Measurements from ENCODE around the gene GRID2IP. TPM values are rescaled to one million over a fixed set of nuclear protein-coding genes. Genes with fewer than 3 reads are reported as not detected.
A peak's percentile ranks its signal among the peaks of the same experiment; 100 is the strongest.

GRID2IP gene
- total RNA-seq, 1 donor from 2014 or later: not detected

- H3K36me3 ChIP-seq: no peaks in the 10 kb centered on the region
- H3K4me1 ChIP-seq: peaks cover 15% of the 10 kb centered on the region
- no peaks in the 10 kb centered on the region for H3K9me3 ChIP-seq (replicated peaks)
- intact Hi-C loops (cut with micrococcal nuclease): no loop called here
- no peak overlapping the region for H3K27ac ChIP-seq (replicated peaks)
- no peak for DNase-seq
- TF ChIP-seq CTCF (IDR thresholded peaks at IDR 0.05; ENCODE audit: borderline replicate concordance): no peak
- peak overlapping the region; percentile 48 for H3K4me3 ChIP-seq
- peaks cover 100% of the 10 kb centered on the region for H3K27me3 ChIP-seq (ENCODE audit: low read depth)
Observed at GRCh38 chr7:6530626-6531491, 20.4 kb downstream of the GRID2IP start.

- no peak for TF ChIP-seq CTCF (IDR thresholded peaks at IDR 0.05; ENCODE audit: borderline replicate concordance)
- peaks cover 100% of the 10 kb centered on the region for H3K27me3 ChIP-seq (ENCODE audit: low read depth)
- no peaks in the 10 kb centered on the region for H3K36me3 ChIP-seq
- intact Hi-C loops (cut with micrococcal nuclease): no loop called here
- H3K9me3 ChIP-seq (replicated peaks): no peaks in the 10 kb centered on the region
- H3K27ac ChIP-seq (replicated peaks): no peak overlapping the region
- peaks cover 15% of the 10 kb centered on the region for H3K4me1 ChIP-seq
- no peak overlapping the region for H3K4me3 ChIP-seq
- DNase-seq: no peak
Observed at GRCh38 chr7:6529643-6530042, 21.6 kb downstream of the GRID2IP start.

GRCh38 chr7:6528401-6529130 is 22.7 kb downstream of the GRID2IP start:
- peaks cover 15% of the 10 kb centered on the region for H3K4me1 ChIP-seq
- no peaks in the 10 kb centered on the region for H3K36me3 ChIP-seq
- no peak overlapping the region for H3K4me3 ChIP-seq
- H3K27ac ChIP-seq (replicated peaks): no peak overlapping the region
- DNase-seq: no peak
- H3K27me3 ChIP-seq (ENCODE audit: low read depth): peaks cover 100% of the 10 kb centered on the region
- TF ChIP-seq CTCF (IDR thresholded peaks at IDR 0.05; ENCODE audit: borderline replicate concordance): no peak
- no peaks in the 10 kb centered on the region for H3K9me3 ChIP-seq (replicated peaks)
- intact Hi-C loops (cut with micrococcal nuclease): no loop called here

- intact Hi-C loops (cut with micrococcal nuclease): no loop called here
- Histone ChIP-seq H3K27me3 (ENCODE audit: low read depth) (peaks cover 97% of the 10 kb centered on the region), H3K4me1 (peaks cover 15% of the 10 kb centered on the region), H3K4me3 (peak overlapping the region; percentile 60), H3K36me3 (no peaks in the 10 kb centered on the region), H3K27ac (replicated peaks) (no peak overlapping the region), H3K9me3 (replicated peaks) (no peaks in the 10 kb centered on the region)
- DNase-seq: no peak
- TF ChIP-seq CTCF (IDR thresholded peaks at IDR 0.05; ENCODE audit: borderline replicate concordance): no peak
Observed at GRCh38 chr7:6526997-6527378, 24.3 kb downstream of the GRID2IP start.

- intact Hi-C loops (cut with micrococcal nuclease): no loop called here
Observed at GRCh38 chr7:6520163-6520981, 30.9 kb downstream of the GRID2IP start.

More at GRCh38 chr7:6520163-6520981, 30.9 kb downstream of the GRID2IP start:
- no peak overlapping the region for H3K27ac ChIP-seq (replicated peaks)
- DNase-seq: no peak
- TF ChIP-seq CTCF (IDR thresholded peaks at IDR 0.05; ENCODE audit: borderline replicate concordance): no peak
- H3K4me3 ChIP-seq: no peak overlapping the region
- no peaks in the 10 kb centered on the region for H3K9me3 ChIP-seq (replicated peaks)
- H3K36me3 ChIP-seq: no peaks in the 10 kb centered on the region
- peaks cover 5% of the 10 kb centered on the region for H3K4me1 ChIP-seq
- H3K27me3 ChIP-seq (ENCODE audit: low read depth): peaks cover 49% of the 10 kb centered on the region

Measured in left ventricle myocardium inferior (tissue), 1 donor.